ENCODE data around the gene UNC5CL. TPM values are rescaled to one million over a fixed set of nuclear protein-coding genes. Genes with fewer than 3 reads are reported as not detected.

Gene UNC5CL
- total and polyA plus RNA-seq, 2 of the 4 experiments (the other 2 are of a cell fraction), result not detected

- DNase-seq, result peak; percentile 32
- POLR2A ChIA-PET (ENCODE audit: unreplicated experiment), result no interaction called here
Observed at GRCh38 chr6:40999569-40999968, 39.5 kb downstream of the UNC5CL start.

More at GRCh38 chr6:40999569-40999968, 39.5 kb downstream of the UNC5CL start:
- WGBS, 2 experiments (ENCODE audit: extremely low coverage in 2 of 2, insufficient read length in 1 of 2), result no CpG with 5 or more reads among the region's 3 CpGs
- Histone ChIP-seq H4K91ac (ENCODE audit: insufficient read depth, low read depth, low read length) (no peak overlapping the region), H3K27me3 (ENCODE audit: control insufficient read depth, insufficient read depth, low read length) (peaks cover 24% of the 10 kb centered on the region), H3K9me3 (ENCODE audit: control insufficient read depth, insufficient read depth, low read length) (no peaks in the 10 kb centered on the region), H2AK9ac (replicated peaks; ENCODE audit: low read depth, low read length, poor library complexity) (no peak overlapping the region), H3K14ac (replicated peaks; ENCODE audit: low read depth, low read length) (no peak overlapping the region), H3K9ac (ENCODE audit: low read depth, low read length) (no peak overlapping the region), H3K4me3 (ENCODE audit: insufficient read depth, low read depth, low read length) (no peak overlapping the region), H4K20me1 (ENCODE audit: insufficient read depth, low read length) (no peaks in the 10 kb centered on the region), H2BK15ac (ENCODE audit: low read depth, low read length) (no peak overlapping the region), H3K36me3 (ENCODE audit: control insufficient read depth, insufficient read depth, low read length) (no peaks in the 10 kb centered on the region), H3K4me1 (ENCODE audit: control insufficient read depth, insufficient read depth, low read length) (peaks cover 11% of the 10 kb centered on the region), H2BK120ac (ENCODE audit: low read depth, low read length) (no peak overlapping the region), H3K4me2 (ENCODE audit: low read depth, low read length) (no peak overlapping the region), H4K8ac (ENCODE audit: low read depth in 2 of 2, low read length in 2 of 2) (no peak overlapping the region), H3K27ac (ENCODE audit: insufficient read depth, low read length) (no peak overlapping the region), H2BK5ac (ENCODE audit: low read depth, low read length, poor library complexity, severe bottlenecking) (no peak overlapping the region), H3K56ac (ENCODE audit: extremely low read depth, insufficient read depth, low read length) (no peak overlapping the region), H2AFZ (replicated peaks; ENCODE audit: low read length, poor library complexity) (peak overlapping the region; percentile 73), H3K23ac (ENCODE audit: low read depth, low read length) (no peak overlapping the region), H3K9me1 (ENCODE audit: insufficient read depth, low read length) (peaks cover 6% of the 10 kb centered on the region; the same call in 1 of the 2 replicates), H3K18ac (ENCODE audit: low read depth, low read length) (no peak overlapping the region), H4K5ac (ENCODE audit: low read depth, low read length) (no peak overlapping the region), H2AK5ac (ENCODE audit: low read depth, low read length) (no peak overlapping the region), H2BK20ac (ENCODE audit: low read depth, low read length) (no peak overlapping the region), H3K4ac (ENCODE audit: low read depth, low read length) (no peak overlapping the region), H3K79me1 (ENCODE audit: low read depth in 1 of 2, low read length in 2 of 2) (no peaks in the 10 kb centered on the region)
- in situ Hi-C loops (cut with MboI; ENCODE audit: low sequenced_read_pairs) (no loop called here), intact Hi-C loops (cut with micrococcal nuclease) (no loop called here), dilution Hi-C loops (cut with HindIII; ENCODE audit: low sequenced_read_pairs, unreplicated experiment) (no loop called here)
- peak; percentile 32; the same call in 1 of the 2 replicates for TF ChIP-seq CTCF (conservative IDR thresholded peaks at IDR 0.05; ENCODE audit: low read depth, low read length)
- no peak for TF ChIP-seq RAD21 (IDR thresholded peaks at IDR 0.05; ENCODE audit: low read length)
- no peak for TF ChIP-seq MAZ (IDR thresholded peaks at IDR 0.05; ENCODE audit: borderline replicate concordance, low read depth, low read length)
- no TSS peak for BruUV-seq (replicated peaks)
- CTCF ChIA-PET, result interaction anchor here (0.9 to 2.1 kb wide), 2 partner anchors 28 to 37 kb away, joined by 3 to 10 read pairs; no protein-coding TSS in a partner anchor
- ATAC-seq (ENCODE audit: low read depth), result no peak

All from IMR-90 (cell line).